Endodermal cell (in vitro differentiated cells): ENCODE data around the gene AIM2. TPM values are rescaled to one million over a fixed set of nuclear protein-coding genes. Genes with fewer than 3 reads are reported as not detected.

Experiments
- DNase-seq: peaks from one replicate; pipeline ENCODE4 v3.0.0-alpha.2; 2017
- H3K27ac ChIP-seq: 2 replicates; pipeline ENCODE4 v1.5.1; 2013; ENCODE audit warnings: mild to moderate bottlenecking, low read depth, low read length, moderate library complexity
- H3K27me3 ChIP-seq: 2 replicates; pipeline ENCODE4 v1.6.1; 2013; ENCODE audit warnings: mild to moderate bottlenecking, low read length, moderate library complexity; ENCODE audit not compliant: insufficient read depth, control insufficient read depth, poor library complexity, severe bottlenecking
- H3K36me3 ChIP-seq: 2 replicates; pipeline ENCODE4 v1.7.0; 2013; ENCODE audit warnings: mild to moderate bottlenecking, low read length, moderate library complexity; ENCODE audit not compliant: control insufficient read depth, insufficient read depth
- H3K4me1 ChIP-seq: one replicate; pipeline ENCODE4 v1.7.0; 2013; ENCODE audit warnings: low read length; ENCODE audit not compliant: control insufficient read depth, insufficient read depth
- H3K4me3 ChIP-seq: 2 replicates; pipeline ENCODE4 v1.5.1; 2013; ENCODE audit warnings: mild to moderate bottlenecking, low read length, moderate library complexity
- H3K9ac ChIP-seq: 2 replicates; pipeline ENCODE4 v1.6.1; 2013; ENCODE audit warnings: mild to moderate bottlenecking, low read length, moderate library complexity; ENCODE audit not compliant: poor library complexity, severe bottlenecking; ENCODE audit errors: extremely low read depth
- H3K9me3 ChIP-seq: 2 replicates; pipeline ENCODE4 v1.6.1; 2013; ENCODE audit warnings: mild to moderate bottlenecking, low read length, moderate library complexity; ENCODE audit not compliant: control insufficient read depth
- H3K27ac Mint-ChIP-seq: 2 replicates; pipeline ENCODE4 v1.8.0; 2020; ENCODE audit warnings: mixed read lengths
- H3K27me3 Mint-ChIP-seq: 2 replicates; pipeline ENCODE4 v1.8.0; 2021; ENCODE audit warnings: mild to moderate bottlenecking, mixed read lengths; ENCODE audit not compliant: insufficient read depth
- H3K36me3 Mint-ChIP-seq: 2 replicates; pipeline ENCODE4 v1.8.0; 2020; ENCODE audit warnings: low read depth, mixed read lengths
- H3K4me1 Mint-ChIP-seq: 2 replicates; pipeline ENCODE4 v1.8.0; 2020; ENCODE audit warnings: mixed read lengths
- H3K4me3 Mint-ChIP-seq: 2 replicates; pipeline ENCODE4 v1.8.0; 2020; ENCODE audit warnings: mild to moderate bottlenecking, moderate library complexity, mixed read lengths
- H3K9me3 Mint-ChIP-seq: 2 replicates; pipeline ENCODE4 v1.8.0; 2020; ENCODE audit warnings: mild to moderate bottlenecking, mixed read lengths
- CTCF ChIP-seq: fragments of 200-600 bp; sonication (generic); conservative IDR thresholded peaks from 2 replicates; pipeline ENCODE4 v1.5.0; 2021; ENCODE audit warnings: antibody characterized with exemption, mild to moderate bottlenecking
- WGBS, 2 experiments: methylation state at CpG; one replicate each; pipeline versions ENCODE4 v1.1.5 to v1.1.7; 2013; ENCODE audit warnings: missing lambda C conversion rate in 2 of 2, mixed read lengths in 1 of 2; ENCODE audit not compliant: insufficient coverage in 1 of 2, insufficient read length in 1 of 2; 5-methylcytosine and 5-hydroxymethylcytosine counted together
- total RNA-seq, 2 donors: library from RNA; stranded (reverse); fragmentation: NEBNext Ultra II Directional in 1 of 2; extraction: Animal tissue kit (Norgen Biotek cat#: 25700) in 1 of 2; gene quantifications; 2 replicates in 1 of 2; 3 replicates in 1 of 2; pipeline ENCODE4 v1.2.1, GENCODE V29; 2021

AIM2 gene
- total RNA-seq, 2 donors from 2014 or later = 2.0 to 4.2 TPM

- TF ChIP-seq CTCF = no peak
- no peaks in the 10 kb centered on the region for H3K27me3 ChIP-seq
- Mint-ChIP-seq H3K27me3 (no peaks in the 10 kb centered on the region), H3K27ac (no peak overlapping the region), H3K9me3 (no peaks in the 10 kb centered on the region), H3K4me3 (no peak overlapping the region), H3K4me1 (peaks cover 2% of the 10 kb centered on the region), H3K36me3 (no peaks in the 10 kb centered on the region)
- no peaks in the 10 kb centered on the region for H3K4me1 ChIP-seq
- H3K4me3 ChIP-seq = no peak overlapping the region
- H3K9me3 ChIP-seq = no peaks in the 10 kb centered on the region
- no peak for DNase-seq
- H3K9ac ChIP-seq = no peak overlapping the region
- 97% methylated on average over 3 of the region's 3 CpGs for WGBS, 2 experiments
- H3K36me3 ChIP-seq = no peaks in the 10 kb centered on the region
- H3K27ac ChIP-seq = no peak overlapping the region
Measured at GRCh38 chr1:159084867-159085266, 8.3 kb upstream of the AIM2 start.

GRCh38 chr1:159084152-159084551, 7.6 kb upstream of the AIM2 start:
- H3K9ac ChIP-seq = no peak overlapping the region
- H3K27ac ChIP-seq = no peak overlapping the region
- TF ChIP-seq CTCF = no peak
- no peak overlapping the region for H3K4me3 ChIP-seq
- H3K36me3 ChIP-seq = no peaks in the 10 kb centered on the region
- H3K4me1 Mint-ChIP-seq = peaks cover 2% of the 10 kb centered on the region
- no peak overlapping the region for H3K27ac Mint-ChIP-seq
- no peaks in the 10 kb centered on the region for H3K36me3 Mint-ChIP-seq
- no peak for DNase-seq
- H3K27me3 Mint-ChIP-seq = no peaks in the 10 kb centered on the region
- H3K4me1 ChIP-seq = no peaks in the 10 kb centered on the region
- no peaks in the 10 kb centered on the region for H3K9me3 Mint-ChIP-seq
- no peaks in the 10 kb centered on the region for H3K9me3 ChIP-seq
- no peak overlapping the region for H3K4me3 Mint-ChIP-seq
- H3K27me3 ChIP-seq = no peaks in the 10 kb centered on the region
- WGBS, 2 experiments = 87 to 93% methylated on average over 2 to 3 of the region's 3 CpGs

- no peak overlapping the region for H3K27ac Mint-ChIP-seq
- WGBS, 2 experiments = 100% methylated on average over 1 of the region's 1 CpG; no CpG with 5 or more reads in 1 of the 2 experiments
- no peak overlapping the region for H3K9ac ChIP-seq
Measured at GRCh38 chr1:159083013-159083412, 6.4 kb upstream of the AIM2 start.

More at GRCh38 chr1:159083013-159083412, 6.4 kb upstream of the AIM2 start:
- H3K9me3 Mint-ChIP-seq = no peaks in the 10 kb centered on the region
- Histone ChIP-seq H3K4me1 (no peaks in the 10 kb centered on the region), H3K27ac (no peak overlapping the region), H3K9me3 (no peaks in the 10 kb centered on the region), H3K4me3 (no peak overlapping the region), H3K36me3 (no peaks in the 10 kb centered on the region), H3K27me3 (no peaks in the 10 kb centered on the region)
- DNase-seq = no peak
- peaks cover 2% of the 10 kb centered on the region for H3K4me1 Mint-ChIP-seq
- H3K36me3 Mint-ChIP-seq = no peaks in the 10 kb centered on the region
- no peak for TF ChIP-seq CTCF
- no peaks in the 10 kb centered on the region for H3K27me3 Mint-ChIP-seq
- no peak overlapping the region for H3K4me3 Mint-ChIP-seq
